Endothelial cell (in vitro differentiated cells): ENCODE data around the gene CEACAM19. TPM values are rescaled to one million over a fixed set of nuclear protein-coding genes. Genes with fewer than 3 reads are reported as not detected.

Experiments
- DNase-seq: peaks from one replicate; pipeline ENCODE4 v3.0.0; 2021; ENCODE audit warnings: low spot score
- H3K27ac Mint-ChIP-seq: one replicate; pipeline ENCODE4 v1.8.0; 2021; ENCODE audit warnings: mixed read lengths, inconsistent platforms; ENCODE audit not compliant: unreplicated experiment
- H3K27me3 Mint-ChIP-seq: one replicate; pipeline ENCODE4 v1.8.0; 2021; ENCODE audit warnings: mild to moderate bottlenecking, moderate library complexity, mixed read lengths, inconsistent platforms; ENCODE audit not compliant: unreplicated experiment
- H3K36me3 Mint-ChIP-seq: one replicate; pipeline ENCODE4 v1.8.0; 2021; ENCODE audit warnings: mild to moderate bottlenecking, low read depth, mixed read lengths, inconsistent platforms; ENCODE audit not compliant: unreplicated experiment
- H3K4me1 Mint-ChIP-seq: one replicate; pipeline ENCODE4 v1.8.0; 2021; ENCODE audit warnings: mild to moderate bottlenecking, mixed read lengths, inconsistent platforms; ENCODE audit not compliant: unreplicated experiment
- H3K4me3 Mint-ChIP-seq: one replicate; pipeline ENCODE4 v1.8.0; 2021; ENCODE audit warnings: mild to moderate bottlenecking, mixed read lengths, inconsistent platforms; ENCODE audit not compliant: unreplicated experiment
- H3K9me3 Mint-ChIP-seq: one replicate; pipeline ENCODE4 v1.8.0; 2021; ENCODE audit warnings: mixed read lengths, inconsistent platforms; ENCODE audit not compliant: unreplicated experiment
- CTCF ChIP-seq: fragments of 200-600 bp; sonication (generic); IDR thresholded peaks from one replicate; pipeline ENCODE4 v1.5.0; 2021; ENCODE audit warnings: antibody characterized with exemption; ENCODE audit not compliant: unreplicated experiment
- total RNA-seq: library from RNA; stranded (reverse); fragmentation: NEBNext Ultra II Directional; extraction: Animal tissue kit (Norgen Biotek cat#: 25700); gene quantifications from one replicate; pipeline ENCODE4 v1.2.1, GENCODE V29; 2021; ENCODE audit not compliant: unreplicated experiment

Gene CEACAM19
- total RNA-seq, 1 donor from 2014 or later, result 3.7 TPM

GRCh38 chr19:44698492-44699201 lies 27.4 kb downstream of the CEACAM19 start, which contains the start of gene CEACAM16:
TSS of gene CEACAM16 (plus strand) at chr19:44699151. CDS start at chr19:44701457, 2,306 bp downstream.
- Mint-ChIP-seq H3K4me1 (no peaks in the 10 kb centered on the region), H3K4me3 (no peak within 1 kb of the TSS), H3K27me3 (peaks cover 10% of the 10 kb centered on the region), H3K9me3 (no peaks in the 10 kb centered on the region), H3K36me3 (peaks cover 3% of the 10 kb centered on the region), H3K27ac (no peak within 1 kb of the TSS)
- no peak for TF ChIP-seq CTCF
- no peak for DNase-seq

DNA sequence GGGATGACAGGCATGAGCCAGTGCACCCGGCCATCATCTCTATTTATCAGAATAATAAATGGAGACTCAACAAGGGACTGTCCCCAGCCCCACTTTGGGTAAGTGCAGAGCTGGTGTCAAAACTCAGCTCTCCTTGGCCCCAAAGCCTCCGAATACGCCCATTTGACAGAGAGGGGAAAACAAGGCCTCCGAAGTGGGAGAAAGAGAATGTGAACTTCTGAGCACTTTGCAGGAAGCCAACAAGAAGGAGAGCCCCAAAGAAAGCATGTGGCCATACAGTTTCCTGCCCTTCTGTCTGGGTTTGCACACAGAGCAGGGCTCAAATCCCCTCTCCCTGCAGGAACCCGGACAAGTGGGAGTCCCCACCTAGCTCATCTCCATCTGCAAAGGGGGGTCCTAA lies 29.3 kb downstream of the CEACAM19 start:
- no peak overlapping the region for H3K4me3 Mint-ChIP-seq
- H3K27ac Mint-ChIP-seq, result no peak overlapping the region
- peaks cover 10% of the 10 kb centered on the region for H3K27me3 Mint-ChIP-seq
- no peaks in the 10 kb centered on the region for H3K9me3 Mint-ChIP-seq
- peaks cover 3% of the 10 kb centered on the region for H3K36me3 Mint-ChIP-seq
- H3K4me1 Mint-ChIP-seq, result no peaks in the 10 kb centered on the region
- no peak for DNase-seq
- no peak for TF ChIP-seq CTCF

- H3K4me1 Mint-ChIP-seq, result no peaks in the 10 kb centered on the region
- H3K27me3 Mint-ChIP-seq, result peaks cover 8% of the 10 kb centered on the region
- no peak for TF ChIP-seq CTCF
- H3K27ac Mint-ChIP-seq, result no peak overlapping the region
- no peak for DNase-seq
- no peak overlapping the region for H3K4me3 Mint-ChIP-seq
- H3K9me3 Mint-ChIP-seq, result no peaks in the 10 kb centered on the region
- H3K36me3 Mint-ChIP-seq, result peaks cover 3% of the 10 kb centered on the region
Measured at GRCh38 chr19:44701228-44701627, 29.9 kb downstream of the CEACAM19 start.

- TF ChIP-seq CTCF, result no peak
- H3K27me3 Mint-ChIP-seq, result peaks cover 5% of the 10 kb centered on the region
- DNase-seq, result no peak
- no peak overlapping the region for H3K27ac Mint-ChIP-seq
- no peak overlapping the region for H3K4me3 Mint-ChIP-seq
- H3K9me3 Mint-ChIP-seq, result no peaks in the 10 kb centered on the region
- H3K4me1 Mint-ChIP-seq, result no peaks in the 10 kb centered on the region
- H3K36me3 Mint-ChIP-seq, result no peaks in the 10 kb centered on the region
Measured at GRCh38 chr19:44702551-44703176, 31.4 kb downstream of the CEACAM19 start.

GRCh38 chr19:44703336-44704078 lies 32.2 kb downstream of the CEACAM19 start:
- Mint-ChIP-seq H3K27me3 (peaks cover 7% of the 10 kb centered on the region), H3K27ac (no peak overlapping the region), H3K4me1 (no peaks in the 10 kb centered on the region), H3K9me3 (no peaks in the 10 kb centered on the region), H3K36me3 (no peaks in the 10 kb centered on the region), H3K4me3 (no peak overlapping the region)
- DNase-seq, result no peak
- no peak for TF ChIP-seq CTCF
